H1 (cell line): ENCODE measurements around the gene JAKMIP1. TPM values are rescaled to one million over a fixed set of nuclear protein-coding genes. Genes with fewer than 3 reads are reported as not detected.

Source experiments
- BACH1 ChIP-seq: IDR thresholded peaks from 2 replicates; pipeline ENCODE4 v1.6.1; 2012; ENCODE audit warnings: low read length, improper control_type of control experiment
- POLR2AphosphoS5 ChIP-seq: IDR thresholded peaks from 2 replicates; pipeline ENCODE4 v1.6.1; 2011; ENCODE audit warnings: low read depth, low read length
- SIRT6 ChIP-seq: IDR thresholded peaks from one replicate; pipeline ENCODE4 v1.7.1; 2012; ENCODE audit warnings: low read length, inconsistent platforms
- polyA plus RNA-seq, 7 experiments: library from polyadenylated mRNA; depleted of rRNA in 3 of 7; stranded (reverse) in 5 of 7; unstranded in 2 of 7; fragments of >200 nt in 5 of 7; fragments of 200-250 nt in 2 of 7; gene quantifications; 1 replicate in 5 of 7; 2 replicates in 1 of 7; 4 replicates in 1 of 7; pipeline versions ENCODE4 v1.2.1 to v1.2.3, GENCODE V29; 2011 to 2013; ENCODE audit warnings: missing spikeins in 2 of 7, mixed read lengths in 2 of 7
- total RNA-seq: library from RNA; stranded (reverse); fragmentation: NEBNext Ultra II Directional; extraction: Animal tissue kit (Norgen Biotek cat#: 25700); gene quantifications from 2 replicates; pipeline ENCODE4 v1.2.1, GENCODE V29; 2021
- TF ChIP-seq, protein P1 (sequence below): fragments of 300-600 bp; sonication (generic); IDR thresholded peaks from 2 replicates; pipeline ENCODE4 v1.7.1; 2012; ENCODE audit warnings: low read length, moderate library complexity, mild to moderate bottlenecking, inconsistent platforms; ENCODE audit not compliant: insufficient replicate concordance

The JAKMIP1 gene
- total and polyA plus RNA-seq, 2 of the 8 experiments (the other 6 are each of a cell fraction or from before 2014, with no cell fraction given) = 2.5 to 4.4 TPM

DNA sequence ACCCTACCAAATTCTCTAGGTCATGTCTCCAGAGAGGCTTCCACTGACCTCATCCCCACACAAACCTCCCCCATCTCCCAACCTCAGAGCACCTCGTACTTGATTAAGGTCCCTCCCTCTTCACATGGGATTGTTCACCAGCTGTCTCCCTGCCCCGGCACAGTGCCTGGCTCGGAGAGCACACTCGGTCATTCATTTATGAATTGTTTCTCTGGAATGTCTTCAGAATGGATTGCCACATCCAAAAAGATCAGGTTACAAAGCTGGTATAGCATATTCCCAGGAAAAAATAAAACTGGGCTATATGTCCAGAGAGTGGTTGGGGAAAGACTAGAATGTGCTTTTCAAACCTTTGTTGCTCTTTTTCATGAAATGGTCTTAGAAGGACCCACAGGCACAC, 21.6 kb downstream of the JAKMIP1 start (continued):
- TF ChIP-seq, protein P1, sequence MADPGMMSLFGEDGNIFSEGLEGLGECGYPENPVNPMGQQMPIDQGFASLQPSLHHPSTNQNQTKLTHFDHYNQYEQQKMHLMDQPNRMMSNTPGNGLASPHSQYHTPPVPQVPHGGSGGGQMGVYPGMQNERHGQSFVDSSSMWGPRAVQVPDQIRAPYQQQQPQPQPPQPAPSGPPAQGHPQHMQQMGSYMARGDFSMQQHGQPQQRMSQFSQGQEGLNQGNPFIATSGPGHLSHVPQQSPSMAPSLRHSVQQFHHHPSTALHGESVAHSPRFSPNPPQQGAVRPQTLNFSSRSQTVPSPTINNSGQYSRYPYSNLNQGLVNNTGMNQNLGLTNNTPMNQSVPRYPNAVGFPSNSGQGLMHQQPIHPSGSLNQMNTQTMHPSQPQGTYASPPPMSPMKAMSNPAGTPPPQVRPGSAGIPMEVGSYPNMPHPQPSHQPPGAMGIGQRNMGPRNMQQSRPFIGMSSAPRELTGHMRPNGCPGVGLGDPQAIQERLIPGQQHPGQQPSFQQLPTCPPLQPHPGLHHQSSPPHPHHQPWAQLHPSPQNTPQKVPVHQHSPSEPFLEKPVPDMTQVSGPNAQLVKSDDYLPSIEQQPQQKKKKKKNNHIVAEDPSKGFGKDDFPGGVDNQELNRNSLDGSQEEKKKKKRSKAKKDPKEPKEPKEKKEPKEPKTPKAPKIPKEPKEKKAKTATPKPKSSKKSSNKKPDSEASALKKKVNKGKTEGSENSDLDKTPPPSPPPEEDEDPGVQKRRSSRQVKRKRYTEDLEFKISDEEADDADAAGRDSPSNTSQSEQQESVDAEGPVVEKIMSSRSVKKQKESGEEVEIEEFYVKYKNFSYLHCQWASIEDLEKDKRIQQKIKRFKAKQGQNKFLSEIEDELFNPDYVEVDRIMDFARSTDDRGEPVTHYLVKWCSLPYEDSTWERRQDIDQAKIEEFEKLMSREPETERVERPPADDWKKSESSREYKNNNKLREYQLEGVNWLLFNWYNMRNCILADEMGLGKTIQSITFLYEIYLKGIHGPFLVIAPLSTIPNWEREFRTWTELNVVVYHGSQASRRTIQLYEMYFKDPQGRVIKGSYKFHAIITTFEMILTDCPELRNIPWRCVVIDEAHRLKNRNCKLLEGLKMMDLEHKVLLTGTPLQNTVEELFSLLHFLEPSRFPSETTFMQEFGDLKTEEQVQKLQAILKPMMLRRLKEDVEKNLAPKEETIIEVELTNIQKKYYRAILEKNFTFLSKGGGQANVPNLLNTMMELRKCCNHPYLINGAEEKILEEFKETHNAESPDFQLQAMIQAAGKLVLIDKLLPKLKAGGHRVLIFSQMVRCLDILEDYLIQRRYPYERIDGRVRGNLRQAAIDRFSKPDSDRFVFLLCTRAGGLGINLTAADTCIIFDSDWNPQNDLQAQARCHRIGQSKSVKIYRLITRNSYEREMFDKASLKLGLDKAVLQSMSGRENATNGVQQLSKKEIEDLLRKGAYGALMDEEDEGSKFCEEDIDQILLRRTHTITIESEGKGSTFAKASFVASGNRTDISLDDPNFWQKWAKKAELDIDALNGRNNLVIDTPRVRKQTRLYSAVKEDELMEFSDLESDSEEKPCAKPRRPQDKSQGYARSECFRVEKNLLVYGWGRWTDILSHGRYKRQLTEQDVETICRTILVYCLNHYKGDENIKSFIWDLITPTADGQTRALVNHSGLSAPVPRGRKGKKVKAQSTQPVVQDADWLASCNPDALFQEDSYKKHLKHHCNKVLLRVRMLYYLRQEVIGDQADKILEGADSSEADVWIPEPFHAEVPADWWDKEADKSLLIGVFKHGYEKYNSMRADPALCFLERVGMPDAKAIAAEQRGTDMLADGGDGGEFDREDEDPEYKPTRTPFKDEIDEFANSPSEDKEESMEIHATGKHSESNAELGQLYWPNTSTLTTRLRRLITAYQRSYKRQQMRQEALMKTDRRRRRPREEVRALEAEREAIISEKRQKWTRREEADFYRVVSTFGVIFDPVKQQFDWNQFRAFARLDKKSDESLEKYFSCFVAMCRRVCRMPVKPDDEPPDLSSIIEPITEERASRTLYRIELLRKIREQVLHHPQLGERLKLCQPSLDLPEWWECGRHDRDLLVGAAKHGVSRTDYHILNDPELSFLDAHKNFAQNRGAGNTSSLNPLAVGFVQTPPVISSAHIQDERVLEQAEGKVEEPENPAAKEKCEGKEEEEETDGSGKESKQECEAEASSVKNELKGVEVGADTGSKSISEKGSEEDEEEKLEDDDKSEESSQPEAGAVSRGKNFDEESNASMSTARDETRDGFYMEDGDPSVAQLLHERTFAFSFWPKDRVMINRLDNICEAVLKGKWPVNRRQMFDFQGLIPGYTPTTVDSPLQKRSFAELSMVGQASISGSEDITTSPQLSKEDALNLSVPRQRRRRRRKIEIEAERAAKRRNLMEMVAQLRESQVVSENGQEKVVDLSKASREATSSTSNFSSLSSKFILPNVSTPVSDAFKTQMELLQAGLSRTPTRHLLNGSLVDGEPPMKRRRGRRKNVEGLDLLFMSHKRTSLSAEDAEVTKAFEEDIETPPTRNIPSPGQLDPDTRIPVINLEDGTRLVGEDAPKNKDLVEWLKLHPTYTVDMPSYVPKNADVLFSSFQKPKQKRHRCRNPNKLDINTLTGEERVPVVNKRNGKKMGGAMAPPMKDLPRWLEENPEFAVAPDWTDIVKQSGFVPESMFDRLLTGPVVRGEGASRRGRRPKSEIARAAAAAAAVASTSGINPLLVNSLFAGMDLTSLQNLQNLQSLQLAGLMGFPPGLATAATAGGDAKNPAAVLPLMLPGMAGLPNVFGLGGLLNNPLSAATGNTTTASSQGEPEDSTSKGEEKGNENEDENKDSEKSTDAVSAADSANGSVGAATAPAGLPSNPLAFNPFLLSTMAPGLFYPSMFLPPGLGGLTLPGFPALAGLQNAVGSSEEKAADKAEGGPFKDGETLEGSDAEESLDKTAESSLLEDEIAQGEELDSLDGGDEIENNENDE = no peak
- no peak for TF ChIP-seq SIRT6
- no peak for TF ChIP-seq BACH1
- TF ChIP-seq POLR2AphosphoS5 = no peak
